Chondrocyte (in vitro differentiated cells): Measurements from ENCODE around the gene CNDP2. TPM values are rescaled to one million over a fixed set of nuclear protein-coding genes. Genes with fewer than 3 reads are reported as not detected.

Experiments used
- DNase-seq: peaks from one replicate; pipeline ENCODE4 v3.0.0; 2021; ENCODE audit warnings: mixed read lengths, low spot score
- H3K27ac Mint-ChIP-seq: one replicate; pipeline ENCODE4 v1.8.0; 2021; ENCODE audit warnings: mild to moderate bottlenecking, moderate library complexity, mixed read lengths; ENCODE audit not compliant: unreplicated experiment
- H3K27me3 Mint-ChIP-seq: 2 replicates; pipeline ENCODE4 v1.8.0; 2021; ENCODE audit warnings: low read depth, mixed read lengths
- H3K36me3 Mint-ChIP-seq: 2 replicates; pipeline ENCODE4 v1.8.0; 2021; ENCODE audit warnings: low read depth, mixed read lengths
- H3K4me1 Mint-ChIP-seq: 2 replicates; pipeline ENCODE4 v1.8.0; 2021; ENCODE audit warnings: low read depth, mild to moderate bottlenecking, mixed read lengths
- H3K4me3 Mint-ChIP-seq: one replicate; pipeline ENCODE4 v1.8.0; 2021; ENCODE audit warnings: mild to moderate bottlenecking, moderate library complexity, mixed read lengths; ENCODE audit not compliant: unreplicated experiment
- H3K9me3 Mint-ChIP-seq: 2 replicates; pipeline ENCODE4 v1.8.0; 2021; ENCODE audit warnings: low read depth, mixed read lengths
- total RNA-seq: library from RNA; stranded (reverse); gene quantifications from 3 replicates; pipeline ENCODE4 v1.2.1, GENCODE V29; 2021
- TF ChIP-seq, protein P1 (sequence below): fragments of 200-600 bp; sonication (generic); IDR thresholded peaks from 2 replicates; pipeline ENCODE4 v1.5.0; 2021; ENCODE audit warnings: antibody characterized with exemption, mild to moderate bottlenecking, moderate library complexity

The CNDP2 gene
- total RNA-seq, 1 donor from 2014 or later: 58.6 TPM

DNA sequence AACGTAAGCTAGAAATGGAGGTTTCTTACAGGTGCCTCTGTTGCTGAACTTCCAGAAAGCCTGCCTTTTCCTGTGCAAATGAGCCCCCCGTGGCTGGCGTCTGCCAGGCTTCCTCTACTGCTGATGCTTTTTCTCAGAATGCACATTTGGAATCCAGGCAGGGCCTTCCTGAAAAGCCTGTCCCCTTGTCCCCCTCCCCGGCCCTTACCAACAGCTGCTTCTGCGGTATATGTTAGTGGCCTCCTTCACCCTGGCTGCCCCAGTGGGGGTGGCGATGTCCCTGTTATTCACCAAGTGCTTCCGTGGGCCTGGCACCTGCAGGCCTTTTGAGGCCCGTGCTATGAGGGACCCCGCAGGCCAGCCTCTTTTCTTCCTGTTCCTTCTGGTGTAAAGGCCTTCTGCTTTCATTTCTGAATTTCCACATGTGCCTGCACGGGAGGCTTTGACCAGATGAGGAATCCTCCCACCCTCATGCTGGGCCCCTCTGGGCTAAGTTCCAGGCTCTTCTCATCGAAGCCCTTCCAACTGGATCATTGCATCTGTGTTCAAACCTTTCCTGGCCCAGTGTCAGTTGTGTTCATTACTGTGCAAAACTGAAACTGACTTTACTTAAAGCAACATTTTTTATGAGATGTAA, 10.4 kb downstream of the CNDP2 start:
- peaks cover 35% of the 10 kb centered on the region for H3K36me3 Mint-ChIP-seq

DNA sequence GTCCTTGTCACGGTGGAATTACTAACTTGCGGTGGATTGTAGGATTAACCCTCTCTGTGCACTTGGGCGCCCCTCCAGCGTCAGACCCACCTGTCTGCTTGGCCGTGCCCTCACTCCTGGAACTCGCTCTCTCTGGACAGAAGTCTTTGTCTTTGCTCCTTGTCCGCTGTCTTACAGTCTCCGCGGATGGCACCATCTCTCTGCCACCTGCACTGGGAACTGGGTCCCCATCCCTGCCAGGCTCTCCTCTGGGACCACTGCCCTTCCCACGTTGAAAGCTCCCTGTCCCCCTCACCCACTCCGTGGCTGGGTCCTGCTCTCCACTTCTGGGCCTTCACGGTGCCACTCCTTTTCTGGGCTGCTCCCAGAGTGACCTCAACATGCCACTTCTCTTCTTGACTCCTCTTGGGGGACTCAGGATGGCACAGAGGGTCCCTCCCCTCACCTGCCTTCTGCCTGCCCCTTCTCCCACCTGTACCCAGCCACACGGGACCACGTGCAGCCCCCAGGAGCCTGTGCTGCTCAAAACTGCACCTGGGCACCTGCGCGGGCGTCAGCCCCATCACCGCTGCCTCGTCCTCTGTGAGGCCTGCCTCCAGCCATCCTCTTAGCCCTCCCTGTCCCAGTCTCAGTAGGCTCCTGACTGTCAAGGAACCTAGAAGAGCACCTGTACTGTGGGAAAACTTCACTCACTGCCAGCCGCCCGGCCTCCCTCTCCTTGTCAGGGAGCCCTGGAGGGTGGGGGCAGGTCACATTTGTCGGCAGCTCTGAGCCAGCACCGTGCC, 11.1 kb downstream of the CNDP2 start:
- no peaks in the 10 kb centered on the region for H3K4me1 Mint-ChIP-seq
- H3K9me3 Mint-ChIP-seq: no peaks in the 10 kb centered on the region
- no peak overlapping the region for H3K4me3 Mint-ChIP-seq
- H3K27me3 Mint-ChIP-seq: no peaks in the 10 kb centered on the region
- no peak for DNase-seq
- peaks cover 36% of the 10 kb centered on the region for H3K36me3 Mint-ChIP-seq
- TF ChIP-seq, protein P1, sequence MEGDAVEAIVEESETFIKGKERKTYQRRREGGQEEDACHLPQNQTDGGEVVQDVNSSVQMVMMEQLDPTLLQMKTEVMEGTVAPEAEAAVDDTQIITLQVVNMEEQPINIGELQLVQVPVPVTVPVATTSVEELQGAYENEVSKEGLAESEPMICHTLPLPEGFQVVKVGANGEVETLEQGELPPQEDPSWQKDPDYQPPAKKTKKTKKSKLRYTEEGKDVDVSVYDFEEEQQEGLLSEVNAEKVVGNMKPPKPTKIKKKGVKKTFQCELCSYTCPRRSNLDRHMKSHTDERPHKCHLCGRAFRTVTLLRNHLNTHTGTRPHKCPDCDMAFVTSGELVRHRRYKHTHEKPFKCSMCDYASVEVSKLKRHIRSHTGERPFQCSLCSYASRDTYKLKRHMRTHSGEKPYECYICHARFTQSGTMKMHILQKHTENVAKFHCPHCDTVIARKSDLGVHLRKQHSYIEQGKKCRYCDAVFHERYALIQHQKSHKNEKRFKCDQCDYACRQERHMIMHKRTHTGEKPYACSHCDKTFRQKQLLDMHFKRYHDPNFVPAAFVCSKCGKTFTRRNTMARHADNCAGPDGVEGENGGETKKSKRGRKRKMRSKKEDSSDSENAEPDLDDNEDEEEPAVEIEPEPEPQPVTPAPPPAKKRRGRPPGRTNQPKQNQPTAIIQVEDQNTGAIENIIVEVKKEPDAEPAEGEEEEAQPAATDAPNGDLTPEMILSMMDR: no peak
- no peak overlapping the region for H3K27ac Mint-ChIP-seq

More for the DNA sequence above, 10.4 kb downstream of the CNDP2 start:
- Mint-ChIP-seq H3K27ac (no peak overlapping the region), H3K9me3 (no peaks in the 10 kb centered on the region), H3K4me3 (no peak overlapping the region), H3K27me3 (no peaks in the 10 kb centered on the region), H3K4me1 (no peaks in the 10 kb centered on the region)
- DNase-seq: no peak
- TF ChIP-seq, protein P1: no peak

DNA sequence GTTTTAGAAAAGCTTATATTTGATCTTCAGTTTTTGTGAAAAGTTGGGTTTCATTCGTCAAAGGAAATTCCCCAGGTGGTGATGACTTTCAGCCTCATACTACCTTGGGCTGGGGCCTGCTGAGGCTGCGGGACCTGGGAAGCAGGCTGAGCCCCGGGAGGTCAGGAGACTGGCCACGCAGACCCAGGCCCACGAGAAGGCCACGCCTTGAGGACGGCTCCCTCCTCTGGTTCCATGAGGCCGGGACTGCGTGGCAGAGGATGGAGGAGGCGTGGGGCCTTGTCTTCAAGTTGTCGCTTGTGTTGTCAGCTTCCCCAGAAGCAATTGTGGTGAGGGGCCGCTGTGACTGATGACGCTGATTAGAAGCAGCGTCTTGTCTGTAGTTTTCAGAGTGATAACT, 11.8 kb downstream of the CNDP2 start:
- Mint-ChIP-seq H3K36me3 (peaks cover 41% of the 10 kb centered on the region), H3K27me3 (no peaks in the 10 kb centered on the region), H3K27ac (no peak overlapping the region), H3K4me1 (no peaks in the 10 kb centered on the region), H3K4me3 (no peak overlapping the region), H3K9me3 (no peaks in the 10 kb centered on the region)
- no peak for DNase-seq
- TF ChIP-seq, protein P1: no peak

DNA sequence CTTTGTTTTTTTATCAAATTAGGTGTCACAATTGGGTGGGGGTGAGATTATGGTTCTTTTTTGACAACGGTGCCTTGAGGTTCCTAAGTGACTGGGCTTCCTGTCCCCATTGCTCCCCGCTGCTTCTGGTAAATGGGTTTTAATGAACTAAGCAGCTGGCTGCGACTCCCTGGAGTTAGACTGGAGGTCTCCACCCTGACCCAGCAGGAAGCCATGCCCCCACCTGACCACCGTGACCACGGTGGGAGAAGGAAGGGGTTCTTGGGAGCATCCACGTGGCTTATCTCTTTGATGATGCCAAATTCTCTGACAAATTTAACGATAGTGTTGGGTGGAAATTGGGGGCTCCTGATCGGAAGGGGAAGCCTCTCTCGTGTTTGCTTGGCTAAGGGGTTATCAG, 12.2 kb downstream of the CNDP2 start:
- Mint-ChIP-seq H3K4me1 (no peaks in the 10 kb centered on the region), H3K36me3 (peaks cover 39% of the 10 kb centered on the region), H3K27ac (no peak overlapping the region), H3K9me3 (no peaks in the 10 kb centered on the region), H3K4me3 (no peak overlapping the region), H3K27me3 (no peaks in the 10 kb centered on the region)
- TF ChIP-seq, protein P1: no peak
- no peak for DNase-seq

DNA sequence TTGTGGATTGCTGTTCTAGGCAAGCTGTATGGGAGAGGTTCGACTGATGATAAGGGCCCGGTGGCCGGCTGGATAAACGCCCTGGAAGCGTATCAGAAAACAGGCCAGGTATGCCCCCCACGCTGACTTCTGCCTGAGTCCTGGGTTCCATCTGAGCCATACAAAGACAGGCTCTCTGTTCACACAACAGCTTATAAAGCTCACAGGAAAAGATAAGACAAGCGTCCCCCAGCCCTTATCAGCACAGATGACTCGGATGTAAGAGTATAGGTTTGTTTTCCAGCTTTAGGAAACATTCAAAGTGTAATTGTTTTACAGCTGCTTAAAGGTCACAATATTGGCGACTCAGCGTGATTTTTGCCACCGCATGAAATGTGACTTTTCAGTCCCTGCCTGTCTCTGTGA, 12.7 kb downstream of the CNDP2 start:
- H3K4me1 Mint-ChIP-seq: no peaks in the 10 kb centered on the region
- H3K36me3 Mint-ChIP-seq: peaks cover 40% of the 10 kb centered on the region
- TF ChIP-seq, protein P1: no peak
- no peaks in the 10 kb centered on the region for H3K9me3 Mint-ChIP-seq
- no peak for DNase-seq
- H3K27me3 Mint-ChIP-seq: no peaks in the 10 kb centered on the region
- no peak overlapping the region for H3K27ac Mint-ChIP-seq
- H3K4me3 Mint-ChIP-seq: no peak overlapping the region
